HepG2 (cell line): ENCODE measurements around the gene ATP23. TPM values are rescaled to one million over a fixed set of nuclear protein-coding genes. Genes with fewer than 3 reads are reported as not detected.

Source experiments
- CEBPB ChIP-seq: IDR thresholded peaks from 2 replicates; pipeline ENCODE4 v1.6.1; 2011; ENCODE audit warnings: low read depth, low read length, improper control_type of control experiment, borderline replicate concordance
- CENPX ChIP-seq: sonication (generic); formaldehyde crosslinking; IDR thresholded peaks from 2 replicates; pipeline ENCODE4 v1.9.0; 2021; ENCODE audit warnings: mild to moderate bottlenecking, missing genetic modification reagents, moderate library complexity
- CREM ChIP-seq, 2 experiments: sonication (generic) in 1 of 2; formaldehyde crosslinking in 1 of 2; IDR thresholded peaks; 2 replicates each; pipeline versions ENCODE4 v1.4.0 to v1.6.1; 2016 to 2020; ENCODE audit warnings: antibody characterized with exemption in 1 of 2, mild to moderate bottlenecking in 1 of 2, missing genetic modification reagents in 1 of 2
- GZF1 ChIP-seq: sonication (generic); formaldehyde crosslinking; IDR thresholded peaks from 2 replicates; pipeline ENCODE4 v1.5.1; 2020; ENCODE audit warnings: mild to moderate bottlenecking, missing genetic modification reagents
- MTA3 ChIP-seq: sonication (generic); formaldehyde crosslinking; IDR thresholded peaks from 2 replicates; pipeline ENCODE4 v1.4.0; 2020; ENCODE audit warnings: missing genetic modification reagents
- PAF1 ChIP-seq: IDR thresholded peaks from 2 replicates; pipeline ENCODE4 v1.6.1; 2016; ENCODE audit warnings: missing genetic modification reagents, missing compliant biosample characterization
- PHB2 ChIP-seq: fragments of 450-650 bp; IDR thresholded peaks from 2 replicates; pipeline ENCODE4 v1.6.1; 2018; ENCODE audit not compliant: partially characterized antibody
- RFX1 ChIP-seq: fragments of 450-650 bp; IDR thresholded peaks from 2 replicates; pipeline ENCODE4 v1.6.1; 2017
- SOX6 ChIP-seq, 2 experiments: fragments of 450-650 bp in 1 of 2; sonication (generic) in 1 of 2; formaldehyde crosslinking in 1 of 2; IDR thresholded peaks; 2 replicates each; pipeline versions ENCODE4 v1.4.0 to v1.6.1; 2017 to 2020; ENCODE audit warnings: antibody characterized with exemption in 1 of 2, mild to moderate bottlenecking in 1 of 2, missing genetic modification reagents in 1 of 2
- TAF1 ChIP-seq: sonication (generic); formaldehyde crosslinking; IDR thresholded peaks from 2 replicates; pipeline ENCODE4 v1.4.0; 2020; ENCODE audit warnings: missing genetic modification reagents
- TBX3 ChIP-seq: fragments of 450-650 bp; IDR thresholded peaks from 2 replicates; pipeline ENCODE4 v1.6.1; 2017; ENCODE audit warnings: antibody characterized with exemption, mild to moderate bottlenecking, inconsistent platforms, borderline replicate concordance
- ZNF296 ChIP-seq: sonication (generic); formaldehyde crosslinking; conservative IDR thresholded peaks from 2 replicates; pipeline ENCODE4 v1.5.0; 2020; ENCODE audit warnings: mild to moderate bottlenecking, missing genetic modification reagents
- ZNF605 ChIP-seq: sonication (generic); formaldehyde crosslinking; IDR thresholded peaks from 2 replicates; pipeline ENCODE4 v1.8.0; 2022; ENCODE audit warnings: mild to moderate bottlenecking, missing genetic modification reagents
- ZNF878 ChIP-seq: sonication (generic); formaldehyde crosslinking; IDR thresholded peaks from 2 replicates; pipeline ENCODE4 v1.8.1; 2023; ENCODE audit warnings: mild to moderate bottlenecking, missing genetic modification reagents, moderate library complexity
- polyA plus RNA-seq, 8 experiments: library from polyadenylated mRNA; depleted of rRNA in 3 of 8; stranded (reverse) in 7 of 8; unstranded in 1 of 8; fragments of >200 nt; fragmentation: Illumina TruSeq in 4 of 8; extraction: Trizol in 4 of 8; gene quantifications; 2 replicates each; pipeline versions ENCODE4 v1.2.1 to v1.2.3, GENCODE V29; 2011 to 2016; ENCODE audit warnings: low read depth in 4 of 8, missing spikeins in 1 of 8, mixed read lengths in 1 of 8; ENCODE audit not compliant: insufficient read depth in 1 of 8
- total RNA-seq, 5 experiments: library from RNA; depleted of rRNA; stranded (reverse); fragments of >200 nt; fragmentation: Illumina TruSeq; extraction: Trizol; gene quantifications; 2 replicates each; pipeline ENCODE4 v1.2.3, GENCODE V29; 2016; ENCODE audit warnings: low read depth in 1 of 5
- TF ChIP-seq, protein P1 (sequence below): sonication (generic); formaldehyde crosslinking; IDR thresholded peaks from 2 replicates; pipeline ENCODE4 v1.5.0; 2020; ENCODE audit warnings: mild to moderate bottlenecking, missing genetic modification reagents
- TF ChIP-seq, protein P2 (sequence below): IDR thresholded peaks from 2 replicates; pipeline ENCODE4 v1.6.1; 2016
- TF ChIP-seq, protein P3 (sequence below): sonication (generic); formaldehyde crosslinking; IDR thresholded peaks from 2 replicates; pipeline ENCODE4 v1.9.0; 2022; ENCODE audit warnings: missing genetic modification reagents, mild to moderate bottlenecking, borderline replicate concordance
- TF ChIP-seq, protein P4 (sequence below): sonication (generic); formaldehyde crosslinking; IDR thresholded peaks from 2 replicates; pipeline ENCODE4 v1.4.0; 2020; ENCODE audit warnings: mild to moderate bottlenecking, low read depth, missing genetic modification reagents
- TF ChIP-seq, protein P5 (sequence below): sonication (generic); formaldehyde crosslinking; IDR thresholded peaks from 2 replicates; pipeline ENCODE4 v1.9.0; 2022; ENCODE audit warnings: low read depth, missing genetic modification reagents

Gene ATP23
- total and polyA plus RNA-seq, 2 of the 13 experiments (the other 11 are each of a cell fraction or from before 2014, with no cell fraction given): 12.1 to 14.7 TPM

DNA sequence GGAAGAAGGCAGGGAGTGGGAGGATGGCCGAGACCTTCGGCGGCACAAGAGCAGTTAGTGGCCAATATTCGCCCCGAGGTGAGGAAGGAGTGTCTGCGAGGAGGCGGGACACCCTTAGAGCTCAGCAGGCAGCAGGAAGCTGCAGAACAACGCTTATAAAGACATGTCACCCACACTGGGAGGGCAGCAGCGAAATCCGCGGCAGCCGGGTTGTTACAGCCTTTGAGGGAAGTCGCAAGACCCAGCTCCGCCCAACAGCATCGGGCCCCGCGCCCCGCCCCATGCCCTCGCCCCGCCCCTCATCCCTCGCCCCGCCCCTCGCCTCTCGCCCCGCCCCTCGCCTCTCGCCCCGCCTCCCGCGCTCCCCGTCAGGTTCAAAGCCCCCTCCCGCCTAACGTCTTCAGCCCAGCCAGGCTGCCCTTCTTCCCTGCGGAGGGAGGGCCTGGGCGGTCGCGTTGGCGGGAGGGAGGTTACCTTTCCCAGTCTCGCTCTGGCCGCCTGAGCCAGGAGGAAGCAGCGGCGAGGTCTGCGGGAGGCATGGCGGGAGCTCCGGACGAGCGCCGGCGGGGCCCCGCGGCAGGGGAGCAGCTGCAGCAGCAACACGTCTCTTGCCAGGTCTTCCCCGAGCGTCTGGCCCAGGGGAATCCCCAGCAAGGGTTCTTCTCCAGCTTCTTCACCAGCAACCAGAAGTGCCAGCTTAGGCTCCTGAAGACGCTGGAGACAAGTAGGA lies at the start of gene ATP23 (continued):
- TF ChIP-seq CEBPB: no peak
- TF ChIP-seq, protein P1, sequence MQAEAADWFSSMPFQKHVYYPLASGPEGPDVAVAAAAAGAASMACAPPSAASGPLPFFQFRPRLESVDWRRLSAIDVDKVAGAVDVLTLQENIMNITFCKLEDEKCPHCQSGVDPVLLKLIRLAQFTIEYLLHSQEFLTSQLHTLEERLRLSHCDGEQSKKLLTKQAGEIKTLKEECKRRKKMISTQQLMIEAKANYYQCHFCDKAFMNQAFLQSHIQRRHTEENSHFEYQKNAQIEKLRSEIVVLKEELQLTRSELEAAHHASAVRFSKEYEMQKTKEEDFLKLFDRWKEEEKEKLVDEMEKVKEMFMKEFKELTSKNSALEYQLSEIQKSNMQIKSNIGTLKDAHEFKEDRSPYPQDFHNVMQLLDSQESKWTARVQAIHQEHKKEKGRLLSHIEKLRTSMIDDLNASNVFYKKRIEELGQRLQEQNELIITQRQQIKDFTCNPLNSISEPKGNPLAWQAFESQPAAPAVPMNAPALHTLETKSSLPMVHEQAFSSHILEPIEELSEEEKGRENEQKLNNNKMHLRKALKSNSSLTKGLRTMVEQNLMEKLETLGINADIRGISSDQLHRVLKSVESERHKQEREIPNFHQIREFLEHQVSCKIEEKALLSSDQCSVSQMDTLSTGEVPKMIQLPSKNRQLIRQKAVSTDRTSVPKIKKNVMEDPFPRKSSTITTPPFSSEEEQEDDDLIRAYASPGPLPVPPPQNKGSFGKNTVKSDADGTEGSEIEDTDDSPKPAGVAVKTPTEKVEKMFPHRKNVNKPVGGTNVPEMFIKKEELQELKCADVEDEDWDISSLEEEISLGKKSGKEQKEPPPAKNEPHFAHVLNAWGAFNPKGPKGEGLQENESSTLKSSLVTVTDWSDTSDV (CRISPR knock-in tag): no peak
- TF ChIP-seq PHB2: no peak
- TF ChIP-seq CENPX: no peak
- TF ChIP-seq GZF1: no peak; the same call in 1 of the 2 replicates
- no peak for TF ChIP-seq ZNF296 (CRISPR knock-in tag)
- TF ChIP-seq PAF1: no peak
- TF ChIP-seq ZNF878: no peak; the same call in 1 of the 2 replicates
- TF ChIP-seq MTA3 (CRISPR knock-in tag): no peak
- TF ChIP-seq SOX6 (IDR thresholded peaks at IDR 0.05): no peak
- TF ChIP-seq SOX6 (CRISPR knock-in tag; IDR thresholded peaks at IDR 0.05): peak; percentile 56
- TF ChIP-seq ZNF605 (CRISPR knock-in tag): peak; percentile 45; the same call in 1 of the 2 replicates
- TF ChIP-seq CREM (IDR thresholded peaks at IDR 0.05): no peak
- no peak for TF ChIP-seq CREM (CRISPR knock-in tag; IDR thresholded peaks at IDR 0.05)
- TF ChIP-seq, protein P2, sequence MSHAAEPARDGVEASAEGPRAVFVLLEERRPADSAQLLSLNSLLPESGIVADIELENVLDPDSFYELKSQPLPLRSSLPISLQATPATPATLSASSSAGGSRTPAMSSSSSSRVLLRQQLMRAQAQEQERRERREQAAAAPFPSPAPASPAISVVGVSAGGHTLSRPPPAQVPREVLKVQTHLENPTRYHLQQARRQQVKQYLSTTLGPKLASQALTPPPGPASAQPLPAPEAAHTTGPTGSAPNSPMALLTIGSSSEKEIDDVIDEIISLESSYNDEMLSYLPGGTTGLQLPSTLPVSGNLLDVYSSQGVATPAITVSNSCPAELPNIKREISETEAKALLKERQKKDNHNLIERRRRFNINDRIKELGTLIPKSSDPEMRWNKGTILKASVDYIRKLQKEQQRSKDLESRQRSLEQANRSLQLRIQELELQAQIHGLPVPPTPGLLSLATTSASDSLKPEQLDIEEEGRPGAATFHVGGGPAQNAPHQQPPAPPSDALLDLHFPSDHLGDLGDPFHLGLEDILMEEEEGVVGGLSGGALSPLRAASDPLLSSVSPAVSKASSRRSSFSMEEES (CRISPR knock-in tag): 0 out of 2 replicates have a peak, but pooled peaks have one; percentile 10
- TF ChIP-seq, protein P3, sequence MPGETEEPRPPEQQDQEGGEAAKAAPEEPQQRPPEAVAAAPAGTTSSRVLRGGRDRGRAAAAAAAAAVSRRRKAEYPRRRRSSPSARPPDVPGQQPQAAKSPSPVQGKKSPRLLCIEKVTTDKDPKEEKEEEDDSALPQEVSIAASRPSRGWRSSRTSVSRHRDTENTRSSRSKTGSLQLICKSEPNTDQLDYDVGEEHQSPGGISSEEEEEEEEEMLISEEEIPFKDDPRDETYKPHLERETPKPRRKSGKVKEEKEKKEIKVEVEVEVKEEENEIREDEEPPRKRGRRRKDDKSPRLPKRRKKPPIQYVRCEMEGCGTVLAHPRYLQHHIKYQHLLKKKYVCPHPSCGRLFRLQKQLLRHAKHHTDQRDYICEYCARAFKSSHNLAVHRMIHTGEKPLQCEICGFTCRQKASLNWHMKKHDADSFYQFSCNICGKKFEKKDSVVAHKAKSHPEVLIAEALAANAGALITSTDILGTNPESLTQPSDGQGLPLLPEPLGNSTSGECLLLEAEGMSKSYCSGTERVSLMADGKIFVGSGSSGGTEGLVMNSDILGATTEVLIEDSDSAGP: peak; percentile 77; the same call in 1 of the 2 replicates
- TF ChIP-seq, protein P4, sequence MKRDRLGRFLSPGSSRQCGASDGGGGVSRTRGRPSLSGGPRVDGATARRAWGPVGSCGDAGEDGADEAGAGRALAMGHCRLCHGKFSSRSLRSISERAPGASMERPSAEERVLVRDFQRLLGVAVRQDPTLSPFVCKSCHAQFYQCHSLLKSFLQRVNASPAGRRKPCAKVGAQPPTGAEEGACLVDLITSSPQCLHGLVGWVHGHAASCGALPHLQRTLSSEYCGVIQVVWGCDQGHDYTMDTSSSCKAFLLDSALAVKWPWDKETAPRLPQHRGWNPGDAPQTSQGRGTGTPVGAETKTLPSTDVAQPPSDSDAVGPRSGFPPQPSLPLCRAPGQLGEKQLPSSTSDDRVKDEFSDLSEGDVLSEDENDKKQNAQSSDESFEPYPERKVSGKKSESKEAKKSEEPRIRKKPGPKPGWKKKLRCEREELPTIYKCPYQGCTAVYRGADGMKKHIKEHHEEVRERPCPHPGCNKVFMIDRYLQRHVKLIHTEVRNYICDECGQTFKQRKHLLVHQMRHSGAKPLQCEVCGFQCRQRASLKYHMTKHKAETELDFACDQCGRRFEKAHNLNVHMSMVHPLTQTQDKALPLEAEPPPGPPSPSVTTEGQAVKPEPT (CRISPR knock-in tag): no peak
- TF ChIP-seq, protein P5, sequence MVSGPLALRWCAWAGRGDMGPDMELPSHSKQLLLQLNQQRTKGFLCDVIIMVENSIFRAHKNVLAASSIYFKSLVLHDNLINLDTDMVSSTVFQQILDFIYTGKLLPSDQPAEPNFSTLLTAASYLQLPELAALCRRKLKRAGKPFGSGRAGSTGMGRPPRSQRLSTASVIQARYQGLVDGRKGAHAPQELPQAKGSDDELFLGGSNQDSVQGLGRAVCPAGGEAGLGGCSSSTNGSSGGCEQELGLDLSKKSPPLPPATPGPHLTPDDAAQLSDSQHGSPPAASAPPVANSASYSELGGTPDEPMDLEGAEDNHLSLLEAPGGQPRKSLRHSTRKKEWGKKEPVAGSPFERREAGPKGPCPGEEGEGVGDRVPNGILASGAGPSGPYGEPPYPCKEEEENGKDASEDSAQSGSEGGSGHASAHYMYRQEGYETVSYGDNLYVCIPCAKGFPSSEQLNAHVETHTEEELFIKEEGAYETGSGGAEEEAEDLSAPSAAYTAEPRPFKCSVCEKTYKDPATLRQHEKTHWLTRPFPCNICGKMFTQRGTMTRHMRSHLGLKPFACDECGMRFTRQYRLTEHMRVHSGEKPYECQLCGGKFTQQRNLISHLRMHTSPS (CRISPR knock-in tag): no peak
- TF ChIP-seq TAF1 (CRISPR knock-in tag): peak; percentile 94
- TF ChIP-seq RFX1: no peak
- no peak for TF ChIP-seq TBX3
